Measurements from ENCODE around the gene PMM1.
"Not testable (repeated sequence)": the region's sequence is repeated elsewhere in the genome, so short reads cannot be mapped to it uniquely, and the experiment has no call there.

The PMM1 gene

DNA sequence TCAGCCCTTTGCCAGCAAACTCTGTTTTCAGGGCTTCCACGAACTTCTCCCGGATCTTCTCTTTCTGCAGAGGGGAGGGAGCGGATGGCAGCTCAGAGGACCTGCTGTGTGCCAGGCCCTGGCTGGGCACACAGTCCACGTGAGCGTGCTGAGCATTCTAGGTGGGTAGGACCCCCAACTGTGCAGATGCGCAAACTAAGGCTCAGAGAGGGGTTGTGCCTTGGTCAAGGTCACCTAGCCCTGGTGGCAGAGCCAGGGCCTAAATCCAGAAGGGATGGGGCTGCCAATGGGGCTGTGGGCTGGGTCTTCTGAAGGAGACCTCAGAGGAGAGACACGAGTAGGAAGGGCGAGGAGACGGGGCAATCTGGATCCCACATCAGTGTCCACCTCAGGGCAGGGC lies 10.8 kb downstream of the PMM1 start:
- Histone ChIP-seq H3K9me3 (ENCODE audit: control insufficient read depth, low read length) (no peaks in the 10 kb centered on the region), H3K36me3 (ENCODE audit: control insufficient read depth, insufficient read depth, low read length) (peaks cover 34% of the 10 kb centered on the region), H3K27ac (ENCODE audit: low read depth, low read length, severe bottlenecking) (no peak overlapping the region)

DNA sequence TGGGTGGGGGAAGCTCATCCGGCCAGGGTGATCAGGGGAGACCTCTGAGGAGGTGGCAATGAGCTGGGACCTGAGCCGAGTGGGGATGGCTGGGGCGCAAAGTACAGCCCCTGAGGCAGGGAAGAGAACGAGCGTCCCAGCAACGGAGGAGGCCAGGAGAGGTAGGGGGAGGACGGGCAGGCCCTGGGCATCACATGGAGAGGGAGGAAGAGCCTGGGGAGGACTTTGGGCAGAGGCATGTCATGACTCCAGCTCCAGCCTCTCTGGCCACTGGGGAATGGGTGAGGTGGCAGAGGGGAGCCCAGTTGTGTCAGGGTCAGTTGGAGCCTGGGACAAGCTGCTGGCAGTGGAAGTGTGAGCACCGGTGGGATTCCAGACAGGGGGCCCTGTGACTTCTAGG lies 11.5 kb downstream of the PMM1 start:
- H3K36me3 ChIP-seq (ENCODE audit: control insufficient read depth, insufficient read depth, low read length) = peaks cover 28% of the 10 kb centered on the region
- no peak overlapping the region for H3K4me3 ChIP-seq (ENCODE audit: extremely low read depth, insufficient read depth, low read length, poor library complexity, severe bottlenecking)
- no peaks in the 10 kb centered on the region for H3K9me3 ChIP-seq (ENCODE audit: control insufficient read depth, low read length)
- WGBS, 2 experiments (ENCODE audit: insufficient coverage in 2 of 2) = 90 to 97% methylated on average over 7 to 8 of the region's 8 CpGs
- no peak overlapping the region for H3K27ac ChIP-seq (ENCODE audit: low read depth, low read length, severe bottlenecking)
- no peaks in the 10 kb centered on the region for H3K4me1 ChIP-seq (ENCODE audit: control insufficient read depth, insufficient read depth, low read length, poor library complexity, severe bottlenecking)

More for the DNA sequence above, 10.8 kb downstream of the PMM1 start:
- H3K4me1 ChIP-seq (ENCODE audit: control insufficient read depth, insufficient read depth, low read length, poor library complexity, severe bottlenecking) = no peaks in the 10 kb centered on the region
- WGBS, 2 experiments (ENCODE audit: insufficient coverage in 2 of 2) = 91 to 100% methylated on average over 7 to 9 of the region's 9 CpGs
- no peak overlapping the region for H3K4me3 ChIP-seq (ENCODE audit: extremely low read depth, insufficient read depth, low read length, poor library complexity, severe bottlenecking)

DNA sequence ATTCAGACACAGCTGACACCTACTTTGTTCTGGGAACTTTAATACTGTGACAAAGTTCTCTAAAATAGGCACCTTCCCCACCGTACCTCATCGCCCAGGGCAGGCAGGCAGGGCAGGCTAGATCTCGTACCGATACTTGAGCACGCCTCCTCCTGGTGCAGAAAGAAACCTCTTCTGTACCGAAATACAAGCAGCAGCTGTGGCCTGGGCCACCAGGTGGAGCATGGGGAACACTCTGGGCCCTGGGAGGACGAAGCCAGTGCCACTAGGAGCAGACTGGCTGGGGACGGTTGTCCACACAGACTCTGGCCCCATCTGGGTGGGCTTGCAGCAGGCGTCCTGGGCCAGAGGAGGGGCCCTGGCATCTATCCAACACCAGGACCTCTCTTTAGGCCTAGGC lies 12.8 kb downstream of the PMM1 start:
- Histone ChIP-seq H3K4me3 (ENCODE audit: extremely low read depth, insufficient read depth, low read length, poor library complexity, severe bottlenecking) (no peak overlapping the region), H3K9me3 (ENCODE audit: control insufficient read depth, low read length) (no peaks in the 10 kb centered on the region), H3K27ac (ENCODE audit: low read depth, low read length, severe bottlenecking) (no peak overlapping the region), H3K4me1 (ENCODE audit: control insufficient read depth, insufficient read depth, low read length, poor library complexity, severe bottlenecking) (no peaks in the 10 kb centered on the region), H3K36me3 (ENCODE audit: control insufficient read depth, insufficient read depth, low read length) (peaks cover 28% of the 10 kb centered on the region)
- 54 to 58% methylated on average over 7 to 9 of the region's 9 CpGs for WGBS, 2 experiments (ENCODE audit: insufficient coverage in 2 of 2)

DNA sequence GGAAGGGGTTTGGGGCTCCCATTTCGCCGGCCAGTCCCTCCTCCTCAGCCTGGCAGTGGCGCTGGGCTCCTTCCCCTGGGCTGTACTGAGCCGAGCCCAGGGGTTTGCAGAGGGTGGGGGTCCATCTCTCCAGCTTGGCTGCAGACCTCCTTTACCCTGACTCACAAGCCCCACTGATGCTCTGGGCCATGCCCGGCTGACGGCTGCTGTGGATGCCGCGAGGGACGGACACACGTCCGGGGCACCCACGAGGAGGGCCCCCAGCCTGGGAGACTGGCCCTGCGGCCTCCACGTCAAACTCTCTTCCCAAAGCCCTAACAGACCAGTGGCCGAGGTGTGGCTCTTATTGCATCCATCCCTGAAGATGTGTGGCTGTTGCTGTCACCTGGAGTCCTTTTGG lies 14.1 kb downstream of the PMM1 start:
- Histone ChIP-seq H3K27ac (ENCODE audit: low read depth, low read length, severe bottlenecking) (no peak overlapping the region), H3K36me3 (ENCODE audit: control insufficient read depth, insufficient read depth, low read length) (peaks cover 28% of the 10 kb centered on the region), H3K4me1 (ENCODE audit: control insufficient read depth, insufficient read depth, low read length, poor library complexity, severe bottlenecking) (no peaks in the 10 kb centered on the region), H3K4me3 (ENCODE audit: extremely low read depth, insufficient read depth, low read length, poor library complexity, severe bottlenecking) (no peak overlapping the region), H3K9me3 (ENCODE audit: control insufficient read depth, low read length) (no peaks in the 10 kb centered on the region)
- 95 to 96% methylated on average over 11 of the region's 15 CpGs for WGBS, 2 experiments (ENCODE audit: insufficient coverage in 2 of 2)

DNA sequence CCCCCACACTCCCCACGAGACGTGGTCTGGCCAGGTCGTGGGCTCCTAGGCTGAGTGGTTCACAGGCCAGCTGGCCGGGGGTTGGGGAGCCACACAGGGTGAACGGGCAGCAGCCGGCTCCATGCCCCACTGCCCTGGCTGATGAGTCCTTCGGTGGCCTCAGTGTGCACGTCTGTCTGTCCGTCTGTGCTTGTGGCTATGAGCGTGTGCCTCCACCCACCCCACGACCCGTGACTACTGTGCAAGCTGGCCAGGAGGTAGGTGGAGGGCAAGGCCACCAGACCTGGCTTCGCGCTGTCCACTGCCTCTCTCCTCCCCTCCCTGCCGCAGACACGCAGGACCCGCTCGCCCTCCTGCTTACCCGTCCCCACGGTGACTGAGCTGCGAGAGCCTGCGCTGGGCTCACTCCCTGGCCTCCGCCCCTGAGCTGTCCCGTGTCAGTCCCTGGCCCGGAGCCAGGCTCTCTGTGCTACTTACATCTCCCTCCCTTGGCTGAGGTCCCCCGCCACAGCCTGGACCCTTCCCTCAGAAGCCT lies 14.7 kb downstream of the PMM1 start:
- no peak overlapping the region for H3K4me3 ChIP-seq (ENCODE audit: extremely low read depth, insufficient read depth, low read length, poor library complexity, severe bottlenecking)
- 95% methylated on average over 23 to 26 of the region's 26 CpGs for WGBS, 2 experiments (ENCODE audit: insufficient coverage in 2 of 2)
- H3K4me1 ChIP-seq (ENCODE audit: control insufficient read depth, insufficient read depth, low read length, poor library complexity, severe bottlenecking) = no peaks in the 10 kb centered on the region
- no peak overlapping the region for H3K27ac ChIP-seq (ENCODE audit: low read depth, low read length, severe bottlenecking)
- no peaks in the 10 kb centered on the region for H3K9me3 ChIP-seq (ENCODE audit: control insufficient read depth, low read length)
- peaks cover 25% of the 10 kb centered on the region for H3K36me3 ChIP-seq (ENCODE audit: control insufficient read depth, insufficient read depth, low read length)

DNA sequence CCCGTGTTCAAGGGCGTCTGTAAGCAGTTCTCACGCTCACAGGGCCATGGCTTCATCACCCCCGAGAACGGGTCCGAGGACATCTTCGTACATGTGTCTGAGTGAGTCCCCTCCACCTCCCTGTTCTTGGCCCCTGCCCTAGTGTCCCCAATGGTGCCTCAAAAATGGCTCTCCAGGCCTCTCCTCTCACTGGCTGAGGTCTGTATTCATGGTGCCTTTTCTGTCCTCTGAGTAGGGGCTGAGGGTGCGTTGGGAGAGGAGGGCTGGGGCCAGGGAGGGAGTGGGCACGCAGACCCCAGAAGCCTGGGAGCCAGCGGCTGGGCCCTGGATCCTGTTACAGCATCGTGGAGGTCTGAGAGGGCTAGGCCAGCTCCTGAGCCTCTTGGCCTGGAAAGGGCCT lies 16.0 kb downstream of the PMM1 start:
- Histone ChIP-seq H3K36me3 (ENCODE audit: control insufficient read depth, insufficient read depth, low read length) (peaks cover 15% of the 10 kb centered on the region), H3K9me3 (ENCODE audit: control insufficient read depth, low read length) (no peaks in the 10 kb centered on the region), H3K27ac (ENCODE audit: low read depth, low read length, severe bottlenecking) (no peak overlapping the region), H3K4me1 (ENCODE audit: control insufficient read depth, insufficient read depth, low read length, poor library complexity, severe bottlenecking) (peaks cover 1% of the 10 kb centered on the region), H3K4me3 (ENCODE audit: extremely low read depth, insufficient read depth, low read length, poor library complexity, severe bottlenecking) (no peak overlapping the region)
- WGBS, 2 experiments (ENCODE audit: insufficient coverage in 2 of 2) = 95 to 96% methylated on average over 11 of the region's 11 CpGs

DNA sequence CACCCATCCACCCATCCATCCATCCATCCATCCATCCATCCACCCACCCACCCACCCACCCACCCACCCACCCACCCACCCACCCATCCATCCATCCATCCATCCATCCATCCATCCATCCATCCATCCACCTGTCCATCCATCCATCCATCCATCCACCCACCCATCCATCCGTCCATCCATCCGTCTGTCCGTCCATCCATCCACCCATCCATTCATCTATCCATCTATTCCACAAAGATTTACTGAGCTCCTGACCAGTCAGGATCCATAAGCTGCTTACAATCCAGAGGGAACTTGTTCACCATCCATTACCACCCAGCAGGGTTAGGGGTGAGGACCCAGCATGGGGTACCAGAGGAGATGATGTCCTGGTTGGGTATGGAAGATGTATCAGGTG lies 17.3 kb downstream of the PMM1 start:
- WGBS, 2 experiments (ENCODE audit: insufficient coverage in 2 of 2) = 90 to 96% methylated on average over 3 of the region's 3 CpGs

DNA sequence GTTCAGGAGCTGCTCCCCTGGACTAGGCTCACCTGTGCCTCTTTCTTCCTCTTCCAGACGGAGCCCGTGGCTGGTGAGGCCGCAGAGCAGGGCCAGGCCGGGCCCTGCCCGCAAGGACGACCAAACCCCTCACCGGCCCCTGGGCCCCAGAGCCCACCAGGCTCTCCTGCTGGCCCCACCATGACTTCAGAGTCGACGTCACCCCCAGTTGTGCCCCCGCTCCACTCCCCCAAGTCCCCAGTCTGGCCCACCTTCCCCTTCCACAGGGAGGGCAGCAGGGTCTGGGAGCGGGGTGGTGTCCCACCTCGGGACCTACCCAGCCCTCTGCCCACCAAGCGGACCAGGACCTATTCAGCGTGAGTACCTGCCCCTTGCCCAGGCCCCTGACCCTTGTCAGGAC lies 17.9 kb downstream of the PMM1 start:
- no peaks in the 10 kb centered on the region for H3K9me3 ChIP-seq (ENCODE audit: control insufficient read depth, low read length)

More for the DNA sequence above, 17.3 kb downstream of the PMM1 start:
- not testable (repeated sequence) for H3K4me3 ChIP-seq (ENCODE audit: extremely low read depth, insufficient read depth, low read length, poor library complexity, severe bottlenecking); H3K9me3 ChIP-seq (ENCODE audit: control insufficient read depth, low read length); H3K4me1 ChIP-seq (ENCODE audit: control insufficient read depth, insufficient read depth, low read length, poor library complexity, severe bottlenecking); H3K27ac ChIP-seq (ENCODE audit: low read depth, low read length, severe bottlenecking)
- H3K36me3 ChIP-seq (ENCODE audit: control insufficient read depth, insufficient read depth, low read length) = peaks cover 11% of the 10 kb centered on the region

DNA sequence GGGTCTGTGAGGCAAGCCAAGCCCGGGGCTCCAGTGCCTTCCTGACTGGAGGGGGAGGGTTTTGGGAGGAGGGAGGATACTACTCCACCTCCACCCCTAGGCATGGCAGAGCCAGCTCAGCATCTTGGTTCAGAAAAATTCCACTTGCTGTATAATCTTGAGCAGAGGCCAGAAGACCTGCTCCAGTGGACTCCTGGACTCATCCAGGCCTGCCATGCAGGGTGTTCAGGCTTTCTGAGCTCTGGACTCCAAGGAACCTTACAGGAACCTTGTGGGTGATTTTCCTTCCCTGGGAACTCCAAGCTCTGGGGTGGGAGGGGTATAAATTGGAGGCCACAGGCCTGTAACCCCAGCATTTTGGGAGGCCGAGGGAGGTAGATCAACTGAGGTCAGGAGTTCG lies 19.4 kb downstream of the PMM1 start:
- H3K9me3 ChIP-seq (ENCODE audit: control insufficient read depth, low read length) = no peaks in the 10 kb centered on the region
- WGBS, 2 experiments (ENCODE audit: insufficient coverage in 2 of 2) = 96% methylated on average over 2 of the region's 3 CpGs; no CpG with 5 or more reads in 1 of the 2 experiments
- H3K36me3 ChIP-seq (ENCODE audit: control insufficient read depth, insufficient read depth, low read length) = peaks cover 4% of the 10 kb centered on the region
- H3K4me3 ChIP-seq (ENCODE audit: extremely low read depth, insufficient read depth, low read length, poor library complexity, severe bottlenecking) = no peak overlapping the region
- no peak overlapping the region for H3K27ac ChIP-seq (ENCODE audit: low read depth, low read length, severe bottlenecking)
- peaks cover 4% of the 10 kb centered on the region for H3K4me1 ChIP-seq (ENCODE audit: control insufficient read depth, insufficient read depth, low read length, poor library complexity, severe bottlenecking)

More for the DNA sequence above, 17.9 kb downstream of the PMM1 start:
- WGBS, 2 experiments (ENCODE audit: insufficient coverage in 2 of 2) = 90 to 93% methylated on average over 11 to 14 of the region's 14 CpGs
- no peak overlapping the region for H3K4me3 ChIP-seq (ENCODE audit: extremely low read depth, insufficient read depth, low read length, poor library complexity, severe bottlenecking)
- no peak overlapping the region for H3K27ac ChIP-seq (ENCODE audit: low read depth, low read length, severe bottlenecking)
- H3K4me1 ChIP-seq (ENCODE audit: control insufficient read depth, insufficient read depth, low read length, poor library complexity, severe bottlenecking) = peaks cover 4% of the 10 kb centered on the region
- H3K36me3 ChIP-seq (ENCODE audit: control insufficient read depth, insufficient read depth, low read length) = peaks cover 11% of the 10 kb centered on the region

DNA sequence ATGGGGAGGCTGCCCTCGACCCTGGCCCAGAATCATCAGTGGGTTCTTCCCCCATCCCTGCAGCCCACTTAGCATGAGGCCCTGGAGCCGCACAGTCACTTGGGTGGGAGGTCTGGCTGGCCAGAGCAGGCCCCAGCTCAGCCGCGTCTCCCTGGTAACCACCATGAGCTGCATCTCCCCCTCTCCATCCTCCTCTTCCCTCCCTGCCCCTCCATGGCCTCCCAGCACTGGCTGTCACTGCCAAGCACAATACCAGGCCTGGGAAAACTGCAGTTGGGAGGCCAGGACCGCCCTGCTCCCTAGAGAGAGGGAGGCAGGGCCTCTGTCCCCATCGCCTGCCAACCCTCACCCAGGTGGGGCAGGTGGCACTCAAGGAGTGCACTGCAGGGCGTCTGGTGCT lies 20.8 kb downstream of the PMM1 start:
- Histone ChIP-seq H3K9me3 (ENCODE audit: control insufficient read depth, low read length) (no peaks in the 10 kb centered on the region), H3K36me3 (ENCODE audit: control insufficient read depth, insufficient read depth, low read length) (no peaks in the 10 kb centered on the region), H3K27ac (ENCODE audit: low read depth, low read length, severe bottlenecking) (no peak overlapping the region), H3K4me3 (ENCODE audit: extremely low read depth, insufficient read depth, low read length, poor library complexity, severe bottlenecking) (no peak overlapping the region), H3K4me1 (ENCODE audit: control insufficient read depth, insufficient read depth, low read length, poor library complexity, severe bottlenecking) (peaks cover 4% of the 10 kb centered on the region)
- whole genome bisulfite sequencing, 2 experiments (ENCODE audit: insufficient coverage in 2 of 2) = 80 to 91% methylated on average over 4 to 7 of the region's 7 CpGs

DNA sequence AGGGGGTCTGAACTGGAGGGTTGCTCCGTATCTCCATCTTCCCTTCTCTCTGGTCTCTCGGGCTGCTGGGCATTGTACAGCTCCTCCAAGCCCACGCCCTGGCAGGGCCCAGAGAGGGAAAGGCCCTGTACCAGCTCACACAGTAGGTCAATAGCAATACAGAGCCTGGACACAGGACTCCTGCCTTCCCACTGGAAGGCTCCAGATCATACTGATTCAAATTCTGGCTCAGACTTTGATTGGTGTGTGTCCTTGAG lies 22.2 kb downstream of the PMM1 start:
- Histone ChIP-seq H3K4me3 (ENCODE audit: extremely low read depth, insufficient read depth, low read length, poor library complexity, severe bottlenecking) (no peak overlapping the region), H3K36me3 (ENCODE audit: control insufficient read depth, insufficient read depth, low read length) (no peaks in the 10 kb centered on the region), H3K9me3 (ENCODE audit: control insufficient read depth, low read length) (no peaks in the 10 kb centered on the region), H3K27ac (ENCODE audit: low read depth, low read length, severe bottlenecking) (no peak overlapping the region), H3K4me1 (ENCODE audit: control insufficient read depth, insufficient read depth, low read length, poor library complexity, severe bottlenecking) (peaks cover 16% of the 10 kb centered on the region)
- WGBS, 2 experiments (ENCODE audit: insufficient coverage in 2 of 2) = 100% methylated on average over 1 of the region's 3 CpGs; no CpG with 5 or more reads in 1 of the 2 experiments
